MCF 10A (cell line): ENCODE data around the gene AMER1. TPM values are rescaled to one million over a fixed set of nuclear protein-coding genes. Genes with fewer than 3 reads are reported as not detected.
"Not testable (repeated sequence)": the region's sequence is repeated elsewhere in the genome, so short reads cannot be mapped to it uniquely, and the experiment has no call there.

Experiments used
- Bru-seq: library from RNA; stranded (reverse); fragments of 400-500 nt; gene quantifications from one replicate; lab custom pipeline; 2021; lab: Mats Ljungman, UMichigan
- BruChase-seq, 2 experiments: library from RNA; stranded (reverse); fragments of 400-500 nt; gene quantifications; one replicate each; lab custom pipeline; 2021; lab: Mats Ljungman, UMichigan
- BruUV-seq: library from RNA; stranded (reverse); fragments of 400-500 nt; replicated peaks from 2 replicates; lab custom pipeline; 2021; lab: Mats Ljungman, UMichigan
- CTCF ChIA-PET: fragments of 300-600 bp; sonication (Branson Sonifier 250); formaldehyde crosslinking; extraction: SDS; loops from one replicate; lab custom pipeline; 2021; ENCODE audit warnings: antibody characterized with exemption, inconsistent platforms; lab: Yijun Ruan, JAX
- POLR2A ChIA-PET: fragments of 300-600, 350-650 bp; sonication (Branson Sonifier 250); formaldehyde crosslinking; extraction: SDS; loops from one replicate; lab custom pipeline; 2020; ENCODE audit warnings: antibody characterized with exemption, inconsistent platforms; lab: Yijun Ruan, JAX
- DNase-seq: peaks from one replicate; pipeline ENCODE4 v3.0.0-alpha.2; 2018; ENCODE audit not compliant: unreplicated experiment
- H3K27ac Mint-ChIP-seq: one replicate; pipeline ENCODE4 v1.8.0; 2022; ENCODE audit warnings: mild to moderate bottlenecking, low read depth, mixed read lengths; ENCODE audit not compliant: unreplicated experiment
- H3K27me3 Mint-ChIP-seq: one replicate; pipeline ENCODE4 v1.8.0; 2022; ENCODE audit warnings: mixed read lengths; ENCODE audit not compliant: insufficient read depth, unreplicated experiment
- H3K36me3 Mint-ChIP-seq: one replicate; pipeline ENCODE4 v1.8.0; 2022; ENCODE audit warnings: mild to moderate bottlenecking, moderate library complexity, mixed read lengths; ENCODE audit not compliant: insufficient read depth, unreplicated experiment
- H3K4me1 Mint-ChIP-seq: one replicate; pipeline ENCODE4 v1.8.0; 2022; ENCODE audit warnings: mixed read lengths; ENCODE audit not compliant: insufficient read depth, unreplicated experiment
- H3K4me3 Mint-ChIP-seq: one replicate; pipeline ENCODE4 v1.8.0; 2022; ENCODE audit warnings: mild to moderate bottlenecking, moderate library complexity, mixed read lengths; ENCODE audit not compliant: unreplicated experiment
- H3K9me3 Mint-ChIP-seq: one replicate; pipeline ENCODE4 v1.8.0; 2022; ENCODE audit warnings: mixed read lengths; ENCODE audit not compliant: unreplicated experiment
- CTCF ChIP-seq: fragments of 200-600 bp; IDR thresholded peaks from one replicate; pipeline ENCODE4 v1.8.0; 2022; ENCODE audit warnings: antibody characterized with exemption, mild to moderate bottlenecking; ENCODE audit not compliant: unreplicated experiment
- intact Hi-C: fragments of 100-400 bp; cut with micrococcal nuclease; formaldehyde crosslinking; loops from 2 replicates; pipeline ENCODE4 v1.14.1; 2022
- long read RNA-seq: library from polyadenylated mRNA; stranded (forward); transcript quantifications from one replicate; pipeline ENCODE4 v2.0.0, GENCODE V29; 2022
- total RNA-seq: library from RNA; stranded (reverse); gene quantifications from 2 replicates; pipeline ENCODE4 v1.2.3, GENCODE V29; 2022

The AMER1 gene
- total RNA-seq (3.5 and 3.9 TPM in 2 replicates), Bru-seq, nascent RNA (percentile 49 among the genes with signal in this experiment), BruChase-seq, experiment 1, labeled RNA remaining after a 6-hour chase (percentile 58 among the genes with signal in this experiment), BruChase-seq, experiment 2, labeled RNA remaining after a 2-hour chase (percentile 62 among the genes with signal in this experiment)
- long read RNA-seq = 0 reads

DNA sequence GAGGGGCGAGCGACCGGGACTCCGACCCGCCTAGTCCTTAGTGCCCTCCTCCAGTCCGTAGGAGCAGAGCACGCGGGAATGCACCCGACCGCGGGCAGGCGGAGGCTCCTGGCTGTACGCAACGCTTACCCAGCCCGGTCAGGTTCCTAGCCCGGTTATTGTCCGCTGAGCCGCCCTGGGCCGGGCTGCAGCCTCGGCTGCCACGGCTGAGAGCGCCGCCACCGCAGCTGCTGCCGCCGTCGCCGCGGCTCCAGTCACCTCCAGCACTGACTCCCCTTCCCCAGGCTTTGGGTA lies at the start of gene AMER1:
Gene AMER1 (minus strand): TSS at position 268 of the 294 bp plus-strand sequence. CDS start 12,422 bp downstream, outside the sequence.
- no TSS peak for BruUV-seq
- no peak for DNase-seq
- Mint-ChIP-seq H3K9me3 (no peaks in the 10 kb centered on the region), H3K27ac (peak within 1 kb of the TSS; percentile 84), H3K4me3 (peak within 1 kb of the TSS; percentile 73), H3K36me3 (peaks cover 7% of the 10 kb centered on the region), H3K4me1 (no peaks in the 10 kb centered on the region), H3K27me3 (no peaks in the 10 kb centered on the region)
- TF ChIP-seq CTCF = no peak
- ChIA-PET CTCF (interaction anchor here (1.6 kb wide), 1 partner anchor 24 kb away, joined by 6 read pairs; no protein-coding TSS in a partner anchor), POLR2A (interaction anchor here (0.6 to 1.2 kb wide), 6 partner anchors 54 to 1329 kb away, joined by 3 to 5 read pairs (median 3); partner anchors contain the start of gene LAS1L)
- intact Hi-C loops = loop anchor here (10.0 kb wide), 2 partner anchors 271 to 1329 kb away; partner anchors contain the start of gene LAS1L

GRCh38 chrX:64230123-64230970 lies 24.8 kb upstream of the AMER1 start, which contains the start of gene ASB12:
Gene ASB12, minus strand, starts transcription at chrX:64230607. Its CDS starts 4,957 bp downstream, at chrX:64225650.
- CTCF ChIA-PET = no interaction called here

GRCh38 chrX:64229154-64229553 lies 23.6 kb upstream of the AMER1 start:
- ChIA-PET POLR2A (no interaction called here), CTCF (no interaction called here)
- Mint-ChIP-seq H3K27me3 (no peaks in the 10 kb centered on the region), H3K27ac (no peak overlapping the region), H3K4me1 (no peaks in the 10 kb centered on the region), H3K9me3 (peaks cover 23% of the 10 kb centered on the region), H3K36me3 (no peaks in the 10 kb centered on the region), H3K4me3 (no peak overlapping the region)
- BruUV-seq = no TSS peak
- intact Hi-C loops = no loop called here
- TF ChIP-seq CTCF = no peak
- DNase-seq = no peak

More at GRCh38 chrX:64230123-64230970, 24.8 kb upstream of the AMER1 start, which contains the start of gene ASB12:
- H3K27ac Mint-ChIP-seq = no peak within 1 kb of the TSS
- POLR2A ChIA-PET = no interaction called here
- no peak for DNase-seq
- no peak within 1 kb of the TSS for H3K4me3 Mint-ChIP-seq
- no peaks in the 10 kb centered on the region for H3K27me3 Mint-ChIP-seq
- no TSS peak for BruUV-seq
- H3K9me3 Mint-ChIP-seq = peaks cover 16% of the 10 kb centered on the region
- intact Hi-C loops = no loop called here
- no peaks in the 10 kb centered on the region for H3K4me1 Mint-ChIP-seq
- no peaks in the 10 kb centered on the region for H3K36me3 Mint-ChIP-seq
- no peak for TF ChIP-seq CTCF

DNA sequence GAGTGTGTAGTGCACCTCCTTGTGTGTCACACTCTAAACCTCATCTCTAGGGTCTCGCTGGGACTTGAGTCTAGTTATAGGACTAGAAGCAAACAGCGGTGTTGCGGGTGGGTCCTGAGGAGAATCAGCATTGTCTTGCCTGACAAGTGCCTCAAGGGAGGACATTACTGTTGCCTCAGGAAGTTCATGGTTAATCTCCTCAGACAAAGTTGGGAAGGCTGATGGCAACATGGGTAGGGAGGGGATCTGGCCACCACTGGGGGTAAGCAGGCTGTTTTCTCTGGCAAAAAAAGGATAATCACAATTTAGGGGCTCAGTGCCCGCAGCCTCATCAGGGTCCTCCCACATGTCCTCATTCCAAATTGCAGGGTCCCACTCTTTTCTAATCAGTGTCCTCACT lies 12.5 kb upstream of the AMER1 start:
- POLR2A ChIA-PET = no interaction called here
- CTCF ChIA-PET = no interaction called here
- BruUV-seq = no TSS peak

DNA sequence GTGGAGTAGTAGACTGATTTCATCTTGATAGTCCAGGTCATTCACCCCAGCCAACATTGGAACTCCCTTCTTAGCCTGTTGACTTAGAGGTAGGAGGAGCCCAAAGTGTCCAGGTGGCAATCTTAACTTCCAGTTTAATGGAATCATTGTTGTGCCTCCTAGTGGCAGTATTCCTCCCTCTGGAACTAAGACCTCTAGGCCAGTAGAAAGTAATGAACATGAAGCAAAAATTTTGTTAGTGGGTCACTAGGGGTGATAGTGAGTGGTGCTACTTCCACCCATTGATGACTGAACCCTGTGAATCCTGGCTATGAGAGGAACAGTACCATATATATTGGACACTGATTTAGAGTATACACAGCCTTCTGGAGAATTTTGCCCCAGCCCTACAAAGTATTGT lies 8.5 kb upstream of the AMER1 start:
- H3K36me3 Mint-ChIP-seq, BruUV-seq, H3K4me1 Mint-ChIP-seq, H3K9me3 Mint-ChIP-seq, POLR2A ChIA-PET, H3K27me3 Mint-ChIP-seq, H3K27ac Mint-ChIP-seq, DNase-seq, CTCF ChIA-PET, H3K4me3 Mint-ChIP-seq, intact Hi-C loops: not testable (repeated sequence)

More for the DNA sequence above, 12.5 kb upstream of the AMER1 start:
- Mint-ChIP-seq H3K9me3 (peaks cover 15% of the 10 kb centered on the region), H3K4me3 (no peak overlapping the region), H3K4me1 (no peaks in the 10 kb centered on the region), H3K27ac (no peak overlapping the region), H3K36me3 (no peaks in the 10 kb centered on the region), H3K27me3 (no peaks in the 10 kb centered on the region)
- TF ChIP-seq CTCF = no peak
- DNase-seq = no peak
- intact Hi-C loops = no loop called here
